ENCODE measurements around the gene UBASH3B.

UBASH3B gene

DNA sequence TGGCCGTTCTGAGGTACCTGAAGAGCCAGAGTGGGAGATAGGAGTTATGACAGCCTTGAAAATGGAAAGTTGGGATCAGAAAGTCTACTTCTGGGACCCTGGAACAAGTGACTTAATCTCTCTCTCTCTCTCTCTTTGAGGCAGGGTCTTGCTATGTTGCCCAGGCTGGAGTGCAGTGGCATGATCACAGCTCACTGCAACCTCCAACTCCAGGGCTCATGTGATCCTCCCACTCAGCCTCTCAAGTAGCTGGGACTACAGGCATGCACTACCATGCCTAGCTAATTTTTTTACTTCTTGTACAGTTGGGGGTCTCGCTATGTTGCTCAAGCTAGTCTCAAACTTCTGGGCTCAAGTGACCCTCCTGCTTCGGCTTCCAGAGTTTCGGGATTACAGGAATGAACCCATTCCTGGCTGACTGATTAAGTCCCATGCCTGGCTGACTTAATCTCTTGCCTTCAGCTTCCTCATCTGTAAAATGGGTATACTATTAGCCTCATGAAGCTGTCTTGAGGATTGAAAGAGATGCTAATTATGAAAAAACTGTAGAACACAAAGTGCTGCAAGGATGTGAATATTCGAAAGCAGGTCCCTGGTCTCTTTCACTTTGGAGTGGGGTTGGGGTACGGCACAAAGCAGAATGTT, 87.7 kb downstream of the UBASH3B start:
- no peak for TF ChIP-seq EP300 (IDR thresholded peaks at IDR 0.05; ENCODE audit: borderline replicate concordance)
- TF ChIP-seq TCF12 (IDR thresholded peaks at IDR 0.05; ENCODE audit: low read depth) = no peak
- TF ChIP-seq RAD21 (IDR thresholded peaks at IDR 0.05; ENCODE audit: low read depth) = no peak
- no peak for TF ChIP-seq TEAD4 (IDR thresholded peaks at IDR 0.05)

DNA sequence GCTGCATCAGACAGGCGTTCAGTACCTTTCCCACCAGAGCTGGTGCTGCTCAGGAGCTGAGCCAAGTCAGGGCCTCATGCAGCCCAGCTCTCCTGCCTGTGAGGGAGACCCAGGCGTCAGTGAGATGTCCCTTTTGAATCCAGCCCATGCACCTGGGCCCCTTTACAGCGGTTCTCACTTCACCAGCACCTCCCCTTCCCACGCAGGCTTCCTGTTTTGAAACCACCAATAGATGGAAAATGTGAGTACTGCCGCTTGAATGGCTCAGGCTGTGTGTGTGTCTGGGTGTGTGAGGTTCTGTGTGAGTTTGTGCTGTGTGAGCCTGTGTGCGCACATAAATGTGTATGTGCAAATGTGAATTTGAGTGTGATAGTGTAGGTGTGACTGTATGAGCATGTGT, 88.4 kb downstream of the UBASH3B start:
- TF ChIP-seq CREB1 (IDR thresholded peaks at IDR 0.05; ENCODE audit: low read depth) (no peak), EP300 (IDR thresholded peaks at IDR 0.05; ENCODE audit: borderline replicate concordance) (no peak), TAF1 (IDR thresholded peaks at IDR 0.05; ENCODE audit: low read depth) (no peak), RAD21 (IDR thresholded peaks at IDR 0.05; ENCODE audit: low read depth) (no peak), FOXM1 (IDR thresholded peaks at IDR 0.05; ENCODE audit: borderline replicate concordance, low read depth) (no peak), ZBTB7A (IDR thresholded peaks at IDR 0.05; ENCODE audit: low read depth) (no peak), NFIC (IDR thresholded peaks at IDR 0.05) (no peak), CEBPB (IDR thresholded peaks at IDR 0.05) (no peak), TEAD4 (IDR thresholded peaks at IDR 0.05) (no peak), EGR1 (IDR thresholded peaks at IDR 0.05) (no peak), TCF12 (IDR thresholded peaks at IDR 0.05; ENCODE audit: low read depth) (no peak)
- TF ChIP-seq, protein P1, sequence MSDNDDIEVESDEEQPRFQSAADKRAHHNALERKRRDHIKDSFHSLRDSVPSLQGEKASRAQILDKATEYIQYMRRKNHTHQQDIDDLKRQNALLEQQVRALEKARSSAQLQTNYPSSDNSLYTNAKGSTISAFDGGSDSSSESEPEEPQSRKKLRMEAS (IDR thresholded peaks at IDR 0.05) = no peak
- TF ChIP-seq, protein P2, sequence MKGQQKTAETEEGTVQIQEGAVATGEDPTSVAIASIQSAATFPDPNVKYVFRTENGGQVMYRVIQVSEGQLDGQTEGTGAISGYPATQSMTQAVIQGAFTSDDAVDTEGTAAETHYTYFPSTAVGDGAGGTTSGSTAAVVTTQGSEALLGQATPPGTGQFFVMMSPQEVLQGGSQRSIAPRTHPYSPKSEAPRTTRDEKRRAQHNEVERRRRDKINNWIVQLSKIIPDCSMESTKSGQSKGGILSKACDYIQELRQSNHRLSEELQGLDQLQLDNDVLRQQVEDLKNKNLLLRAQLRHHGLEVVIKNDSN (IDR thresholded peaks at IDR 0.05) = no peak
- TF ChIP-seq, protein P3, sequence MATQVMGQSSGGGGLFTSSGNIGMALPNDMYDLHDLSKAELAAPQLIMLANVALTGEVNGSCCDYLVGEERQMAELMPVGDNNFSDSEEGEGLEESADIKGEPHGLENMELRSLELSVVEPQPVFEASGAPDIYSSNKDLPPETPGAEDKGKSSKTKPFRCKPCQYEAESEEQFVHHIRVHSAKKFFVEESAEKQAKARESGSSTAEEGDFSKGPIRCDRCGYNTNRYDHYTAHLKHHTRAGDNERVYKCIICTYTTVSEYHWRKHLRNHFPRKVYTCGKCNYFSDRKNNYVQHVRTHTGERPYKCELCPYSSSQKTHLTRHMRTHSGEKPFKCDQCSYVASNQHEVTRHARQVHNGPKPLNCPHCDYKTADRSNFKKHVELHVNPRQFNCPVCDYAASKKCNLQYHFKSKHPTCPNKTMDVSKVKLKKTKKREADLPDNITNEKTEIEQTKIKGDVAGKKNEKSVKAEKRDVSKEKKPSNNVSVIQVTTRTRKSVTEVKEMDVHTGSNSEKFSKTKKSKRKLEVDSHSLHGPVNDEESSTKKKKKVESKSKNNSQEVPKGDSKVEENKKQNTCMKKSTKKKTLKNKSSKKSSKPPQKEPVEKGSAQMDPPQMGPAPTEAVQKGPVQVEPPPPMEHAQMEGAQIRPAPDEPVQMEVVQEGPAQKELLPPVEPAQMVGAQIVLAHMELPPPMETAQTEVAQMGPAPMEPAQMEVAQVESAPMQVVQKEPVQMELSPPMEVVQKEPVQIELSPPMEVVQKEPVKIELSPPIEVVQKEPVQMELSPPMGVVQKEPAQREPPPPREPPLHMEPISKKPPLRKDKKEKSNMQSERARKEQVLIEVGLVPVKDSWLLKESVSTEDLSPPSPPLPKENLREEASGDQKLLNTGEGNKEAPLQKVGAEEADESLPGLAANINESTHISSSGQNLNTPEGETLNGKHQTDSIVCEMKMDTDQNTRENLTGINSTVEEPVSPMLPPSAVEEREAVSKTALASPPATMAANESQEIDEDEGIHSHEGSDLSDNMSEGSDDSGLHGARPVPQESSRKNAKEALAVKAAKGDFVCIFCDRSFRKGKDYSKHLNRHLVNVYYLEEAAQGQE (IDR thresholded peaks at IDR 0.05; ENCODE audit: low read depth) = no peak

DNA sequence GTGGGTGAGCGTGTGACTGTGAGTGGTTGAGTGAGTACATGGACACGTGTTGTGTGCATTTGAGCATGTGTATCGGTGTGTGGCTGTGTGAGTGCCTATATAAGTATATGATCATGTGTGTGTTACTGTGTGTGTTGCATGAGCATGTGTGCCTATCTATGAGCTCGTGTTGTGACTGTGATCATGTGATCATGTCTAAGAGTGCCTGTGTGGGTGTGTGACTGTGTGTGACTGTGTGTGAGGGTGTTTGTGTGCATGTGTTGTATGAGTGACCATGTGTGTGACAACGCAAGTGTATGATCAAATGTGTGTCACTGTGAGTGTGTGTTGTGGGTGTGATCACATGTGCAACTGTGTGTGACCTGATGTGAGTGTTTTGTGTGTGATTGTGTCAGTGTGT, 88.8 kb downstream of the UBASH3B start:
- TF ChIP-seq, protein P1 (IDR thresholded peaks at IDR 0.05) = no peak
- TF ChIP-seq CREB1 (IDR thresholded peaks at IDR 0.05; ENCODE audit: low read depth) = no peak
- TF ChIP-seq, protein P3 (IDR thresholded peaks at IDR 0.05; ENCODE audit: low read depth) = no peak
- TF ChIP-seq TEAD4 (IDR thresholded peaks at IDR 0.05) = no peak
- no peak for TF ChIP-seq CEBPB (IDR thresholded peaks at IDR 0.05)
- no peak for TF ChIP-seq YY1 (IDR thresholded peaks at IDR 0.05; ENCODE audit: low read depth)
- no peak for TF ChIP-seq RAD21 (IDR thresholded peaks at IDR 0.05; ENCODE audit: low read depth)
- no peak for TF ChIP-seq NFIC (IDR thresholded peaks at IDR 0.05)
- no peak for TF ChIP-seq TAF1 (IDR thresholded peaks at IDR 0.05; ENCODE audit: low read depth)
- no peak for TF ChIP-seq TCF12 (IDR thresholded peaks at IDR 0.05; ENCODE audit: low read depth)
- no peak for TF ChIP-seq ZBTB7A (IDR thresholded peaks at IDR 0.05; ENCODE audit: low read depth)
- TF ChIP-seq, protein P2 (IDR thresholded peaks at IDR 0.05) = no peak
- no peak for TF ChIP-seq EGR1 (IDR thresholded peaks at IDR 0.05)
- no peak for TF ChIP-seq FOXM1 (IDR thresholded peaks at IDR 0.05; ENCODE audit: borderline replicate concordance, low read depth)
- TF ChIP-seq EP300 (IDR thresholded peaks at IDR 0.05; ENCODE audit: borderline replicate concordance) = no peak

DNA sequence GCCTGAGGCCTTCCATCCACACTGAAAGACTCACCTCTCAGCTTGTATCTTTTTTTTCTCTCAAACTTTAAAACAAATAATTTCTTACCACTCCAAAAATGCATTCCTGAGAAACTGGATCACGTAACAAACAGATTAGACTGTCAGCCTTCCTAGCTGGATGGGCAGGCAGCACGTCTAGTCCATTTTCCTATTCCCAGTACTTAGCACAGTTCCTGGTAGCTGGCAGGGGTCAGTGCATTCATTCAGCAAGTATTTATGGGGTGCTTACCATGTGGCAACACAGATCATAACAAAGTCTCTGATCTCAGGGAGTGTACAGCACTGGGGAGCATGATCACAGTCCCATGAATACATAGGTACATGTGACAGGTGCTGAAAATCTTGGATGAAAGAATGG, 89.6 kb downstream of the UBASH3B start:
- no peak for TF ChIP-seq TCF12 (IDR thresholded peaks at IDR 0.05; ENCODE audit: low read depth)
- TF ChIP-seq, protein P1 (IDR thresholded peaks at IDR 0.05) = no peak
- TF ChIP-seq TEAD4 (IDR thresholded peaks at IDR 0.05) = no peak

DNA sequence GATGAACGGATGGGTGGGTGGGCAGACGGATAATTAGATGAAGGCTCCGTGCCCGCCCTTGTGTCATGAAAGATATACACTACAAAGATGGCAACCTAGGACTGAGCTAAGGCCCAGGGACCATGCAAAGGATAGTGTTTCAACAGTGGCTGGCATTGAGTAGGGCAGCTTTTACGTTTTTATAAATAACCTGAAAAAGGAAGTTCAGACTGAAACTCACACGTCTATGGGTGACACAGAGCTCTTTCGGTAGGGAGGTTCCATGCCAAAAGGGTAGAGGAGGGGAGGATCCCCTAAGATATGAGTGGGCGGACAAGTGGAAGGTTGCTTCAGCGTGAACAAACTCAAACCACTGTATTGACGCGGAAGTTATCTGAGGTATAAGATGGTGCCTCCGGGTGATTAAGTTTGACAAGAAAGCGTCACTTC, 90.5 kb downstream of the UBASH3B start:
- no peak for TF ChIP-seq TAF1 (IDR thresholded peaks at IDR 0.05; ENCODE audit: low read depth)
- no peak for TF ChIP-seq CREB1 (IDR thresholded peaks at IDR 0.05; ENCODE audit: low read depth)
- TF ChIP-seq CEBPB (IDR thresholded peaks at IDR 0.05) = no peak
- TF ChIP-seq EGR1 (IDR thresholded peaks at IDR 0.05) = no peak
- TF ChIP-seq, protein P3 (IDR thresholded peaks at IDR 0.05; ENCODE audit: low read depth) = no peak
- TF ChIP-seq, protein P2 (IDR thresholded peaks at IDR 0.05) = no peak
- no peak for TF ChIP-seq RAD21 (IDR thresholded peaks at IDR 0.05; ENCODE audit: low read depth)
- TF ChIP-seq EP300 (IDR thresholded peaks at IDR 0.05; ENCODE audit: borderline replicate concordance) = no peak
- TF ChIP-seq TCF12 (IDR thresholded peaks at IDR 0.05; ENCODE audit: low read depth) = no peak
- no peak for TF ChIP-seq NFIC (IDR thresholded peaks at IDR 0.05)
- TF ChIP-seq, protein P1 (IDR thresholded peaks at IDR 0.05) = no peak
- no peak for TF ChIP-seq ZBTB7A (IDR thresholded peaks at IDR 0.05; ENCODE audit: low read depth)
- no peak for TF ChIP-seq YY1 (IDR thresholded peaks at IDR 0.05; ENCODE audit: low read depth)
- TF ChIP-seq TEAD4 (IDR thresholded peaks at IDR 0.05) = no peak
- no peak for TF ChIP-seq FOXM1 (IDR thresholded peaks at IDR 0.05; ENCODE audit: borderline replicate concordance, low read depth)
